ENCODE data around the gene ZNF385A.

The ZNF385A gene

GRCh38 chr12:54373649-54374561 lies 10.6 kb downstream of the ZNF385A start:
- no peak for DNase-seq (ENCODE audit: low read depth)

- DNase-seq (ENCODE audit: low read depth): no peak
Observed at GRCh38 chr12:54372113-54372806, 12.3 kb downstream of the ZNF385A start.

- no peak for DNase-seq (ENCODE audit: low read depth)
Observed at GRCh38 chr12:54371328-54372112, 13.0 kb downstream of the ZNF385A start.

GRCh38 chr12:54370171-54370730 lies 14.3 kb downstream of the ZNF385A start:
- DNase-seq (ENCODE audit: low read depth): no peak

GRCh38 chr12:54369597-54370131 lies 14.9 kb downstream of the ZNF385A start:
- DNase-seq (ENCODE audit: low read depth): no peak

- DNase-seq (ENCODE audit: low read depth): no peak
Observed at GRCh38 chr12:54368709-54369596, 15.6 kb downstream of the ZNF385A start.

GRCh38 chr12:54368025-54368708 lies 16.4 kb downstream of the ZNF385A start:
- DNase-seq (ENCODE audit: low read depth): no peak

GRCh38 chr12:54364413-54364812 lies 20.1 kb downstream of the ZNF385A start, which contains the start of gene GPR84:
Gene GPR84, minus strand, starts transcription at chr12:54364486. Its CDS starts 635 bp downstream, at chr12:54363851.
- DNase-seq (ENCODE audit: low read depth): no peak

GRCh38 chr12:54363618-54364017 lies 20.9 kb downstream of the ZNF385A start:
- DNase-seq (ENCODE audit: low read depth): no peak

GRCh38 chr12:54363047-54363446 lies 21.5 kb downstream of the ZNF385A start:
- DNase-seq (ENCODE audit: low read depth): no peak

- DNase-seq (ENCODE audit: low read depth): no peak
Observed at GRCh38 chr12:54360717-54361456, 23.6 kb downstream of the ZNF385A start.

- no peak for DNase-seq (ENCODE audit: low read depth)
Observed at GRCh38 chr12:54359762-54360351, 24.7 kb downstream of the ZNF385A start.

- peak; percentile 96 for DNase-seq (ENCODE audit: low read depth)
Observed at GRCh38 chr12:54358945-54359761, 25.4 kb downstream of the ZNF385A start.

- DNase-seq (ENCODE audit: low read depth): no peak
Observed at GRCh38 chr12:54358191-54358944, 26.2 kb downstream of the ZNF385A start.

- DNase-seq (ENCODE audit: low read depth): no peak
Observed at GRCh38 chr12:54357506-54358190, 26.9 kb downstream of the ZNF385A start.

- no peak for DNase-seq (ENCODE audit: low read depth)
Observed at GRCh38 chr12:54356951-54357356, 27.6 kb downstream of the ZNF385A start.

- DNase-seq (ENCODE audit: low read depth): no peak
Observed at GRCh38 chr12:54356228-54356627, 28.3 kb downstream of the ZNF385A start.
